Measurements from ENCODE around the gene UBE2U.
"Not testable (repeated sequence)": the region's sequence is repeated elsewhere in the genome, so short reads cannot be mapped to it uniquely, and the experiment has no call there.

UBE2U gene

DNA sequence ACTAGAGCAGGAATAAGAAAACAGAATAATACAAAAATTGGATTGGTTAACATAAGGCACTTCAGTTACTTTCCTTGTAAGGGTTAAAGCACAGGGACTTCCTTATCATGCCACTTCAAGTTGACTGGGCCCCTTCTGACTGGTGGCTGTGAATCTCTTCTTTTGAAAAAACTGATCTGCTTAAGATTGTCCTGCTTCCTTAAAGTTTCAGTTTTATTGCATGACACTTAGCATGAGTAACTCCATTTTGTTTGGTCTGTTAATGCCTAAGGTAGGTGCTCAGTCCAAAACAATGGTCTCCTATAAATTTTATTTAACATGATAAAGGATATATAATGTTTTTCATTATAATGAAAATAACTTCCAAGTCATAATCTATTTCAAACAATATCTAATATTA lies 37.6 kb downstream of the UBE2U start:
- no peak for DNase-seq

DNA sequence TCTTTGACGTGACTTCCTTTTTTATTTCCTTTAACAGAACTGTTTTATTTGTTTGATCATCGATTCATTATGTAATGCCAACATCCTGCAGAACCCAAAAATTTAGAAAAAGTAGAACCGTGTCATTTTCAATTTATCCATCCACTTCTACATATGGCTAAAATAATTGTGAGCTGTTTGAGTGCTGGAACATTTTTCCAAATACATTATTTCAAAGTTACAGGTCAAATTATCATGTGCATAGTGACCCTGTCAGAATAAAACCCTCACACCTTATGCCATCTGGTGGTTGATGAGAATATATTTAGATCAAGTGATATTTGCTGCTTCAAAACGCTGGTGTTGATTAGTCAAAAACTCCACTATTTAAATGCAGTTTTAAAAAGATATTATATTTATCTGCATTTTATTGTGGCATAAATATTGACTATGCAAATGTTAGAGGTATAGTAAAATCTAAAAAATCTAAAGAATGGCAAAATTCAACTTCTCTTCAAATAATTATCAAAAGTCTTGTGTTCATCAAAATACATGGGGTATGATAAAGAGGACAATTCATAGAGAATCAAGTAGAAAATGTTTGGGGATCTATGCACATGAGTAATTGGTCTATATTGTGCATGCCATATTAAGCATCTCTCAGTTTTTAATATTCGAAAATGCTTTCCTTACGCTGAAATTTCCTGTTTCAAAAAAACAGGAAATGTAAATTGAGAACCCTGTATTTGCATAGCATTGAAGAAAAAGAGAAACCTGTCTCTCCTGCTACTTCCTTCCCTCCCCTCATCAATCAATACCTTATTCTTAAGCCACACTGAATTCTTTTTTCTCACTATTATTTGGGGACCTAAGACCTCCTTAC lies 39.7 kb downstream of the UBE2U start:
- DNase-seq = peak; percentile 65

DNA sequence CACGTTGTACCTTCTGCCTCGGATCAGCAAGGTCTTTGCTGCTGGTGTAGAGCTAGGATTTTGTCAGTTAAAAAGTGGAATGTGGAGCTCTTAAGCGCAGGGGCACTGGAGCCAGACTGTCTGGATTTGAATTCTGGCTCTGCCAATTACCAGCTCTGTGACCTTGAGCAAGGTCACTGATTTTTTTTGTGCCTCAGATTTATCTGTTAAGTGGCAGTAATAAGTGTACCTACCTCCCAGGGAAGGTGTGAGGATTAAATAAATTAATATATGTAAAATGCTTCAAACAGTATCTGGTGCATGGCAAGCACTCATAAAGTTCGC lies 40.3 kb downstream of the UBE2U start:
- no peak for DNase-seq

DNA sequence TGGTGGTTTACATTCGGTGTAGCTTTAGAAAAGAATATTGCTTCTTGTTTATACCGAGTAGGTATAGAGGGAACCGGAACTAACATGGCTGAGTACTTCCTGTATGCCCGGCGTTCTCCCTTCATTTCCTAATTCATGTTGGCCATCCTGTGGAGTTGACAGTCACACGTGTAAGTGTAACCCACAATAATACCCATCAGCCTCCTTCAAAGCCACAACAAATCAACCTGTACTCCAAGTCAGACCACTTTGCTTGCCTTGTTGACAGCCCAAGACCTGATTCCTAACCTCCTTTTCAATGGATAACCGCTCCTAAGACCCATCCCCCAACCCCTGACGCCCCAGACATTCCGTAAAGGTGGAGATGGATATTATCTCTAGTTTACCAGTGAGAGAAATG lies 42.1 kb downstream of the UBE2U start:
- no peak for DNase-seq

DNA sequence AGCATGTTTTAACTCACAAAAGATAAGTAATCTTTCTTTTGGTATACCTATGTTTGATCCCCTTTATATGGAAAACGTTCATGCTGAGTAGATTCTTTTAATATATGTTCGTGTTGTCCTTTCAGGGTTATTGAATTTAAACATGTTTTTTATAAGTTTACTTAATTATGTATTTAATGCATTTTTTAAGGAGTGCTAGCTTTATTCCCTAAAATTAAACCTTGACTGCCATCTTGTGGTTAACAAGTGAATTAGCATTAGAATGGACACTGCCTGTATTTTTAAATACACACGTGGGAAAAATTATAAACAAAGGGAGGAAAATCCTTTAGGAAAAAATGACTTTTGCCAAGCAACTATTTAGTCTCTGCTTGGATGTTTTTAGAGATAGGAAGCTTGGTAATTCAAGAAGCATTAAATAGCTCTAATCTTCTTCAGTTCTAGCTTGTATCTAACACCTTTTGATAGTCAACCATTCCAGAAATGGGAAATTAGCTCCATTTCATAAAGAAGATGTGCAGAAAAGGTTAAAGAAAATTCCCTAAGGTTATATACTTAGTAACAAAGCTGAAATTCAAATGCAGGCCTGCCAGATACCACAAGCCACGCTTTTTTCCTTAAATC lies 43.0 kb downstream of the UBE2U start:
- DNase-seq = peak; percentile 55

DNA sequence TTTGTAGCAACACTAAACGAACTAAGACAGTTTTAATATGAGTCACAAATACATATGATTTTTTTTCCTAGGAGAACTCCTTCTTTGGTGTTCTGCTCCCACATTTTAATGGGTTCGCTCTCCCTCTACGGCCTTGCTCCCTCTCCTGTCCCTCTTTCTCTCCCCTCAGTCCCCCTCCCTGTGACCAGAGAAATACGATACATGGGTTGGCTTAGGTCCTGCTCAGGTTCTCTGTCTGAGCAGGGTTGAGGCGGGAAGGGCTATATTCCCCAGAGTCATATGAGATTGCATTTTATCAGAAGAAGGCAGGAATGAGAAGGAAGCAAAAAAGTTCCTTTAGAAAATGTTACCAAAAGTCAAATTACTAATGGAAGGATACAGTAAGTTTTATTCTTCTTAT lies 44.6 kb downstream of the UBE2U start:
- no peak for DNase-seq

DNA sequence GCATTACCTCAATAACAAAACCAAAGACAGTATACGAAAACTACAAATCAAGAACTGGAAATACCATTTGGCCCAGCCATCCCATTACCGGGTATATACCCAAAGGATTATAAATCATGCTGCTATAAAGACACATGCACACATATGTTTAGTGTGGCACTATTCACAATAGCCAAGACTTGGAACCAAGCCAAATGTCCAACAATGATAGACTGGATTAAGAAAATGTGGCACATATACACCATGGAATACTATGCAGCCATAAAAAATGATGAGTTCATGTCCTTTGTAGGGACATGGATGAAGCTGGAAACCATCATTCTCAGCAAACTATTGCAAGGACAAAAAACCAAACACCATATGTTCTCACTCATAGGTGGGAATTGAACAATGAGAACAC lies 47.0 kb downstream of the UBE2U start:
- not testable (repeated sequence) for DNase-seq

DNA sequence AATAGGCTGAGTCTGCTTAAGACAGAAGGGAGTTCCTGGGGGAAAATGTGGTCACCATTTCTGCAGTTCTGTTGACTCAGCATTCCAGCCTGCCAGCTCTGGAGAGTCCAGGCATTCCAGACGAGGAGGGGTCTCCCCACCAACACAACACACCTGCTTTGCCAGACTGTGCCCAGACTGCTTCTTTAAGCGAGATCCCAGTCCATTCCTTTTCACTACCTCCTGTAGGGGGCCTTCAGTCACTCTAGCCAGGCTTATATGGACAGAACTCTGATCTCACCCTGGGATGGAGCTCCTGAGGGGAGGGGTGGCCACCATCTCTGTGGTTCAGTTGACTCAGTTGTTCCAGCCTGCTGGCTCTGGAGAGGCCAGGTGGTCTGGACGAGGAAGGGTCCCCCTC lies 48.5 kb downstream of the UBE2U start:
- DNase-seq = no peak

DNA sequence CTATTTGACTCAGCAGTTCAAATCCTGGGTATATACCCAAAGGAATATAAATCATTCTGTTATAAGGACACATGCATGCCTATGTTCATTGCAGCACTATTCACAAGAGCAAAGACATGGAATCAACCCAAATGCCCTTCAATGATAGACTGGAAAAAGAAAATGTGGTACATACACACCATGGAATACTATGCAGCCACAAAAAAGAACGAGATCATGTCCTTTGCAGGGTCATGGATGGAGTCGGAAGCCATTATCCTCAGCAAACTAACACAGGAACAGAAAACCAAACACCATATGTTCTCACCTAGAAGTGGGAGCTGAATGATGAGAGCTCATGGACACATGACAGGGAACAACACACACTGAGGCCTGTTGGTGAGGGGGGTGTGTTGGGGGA lies 53.8 kb downstream of the UBE2U start:
- DNase-seq = not testable (repeated sequence)

DNA sequence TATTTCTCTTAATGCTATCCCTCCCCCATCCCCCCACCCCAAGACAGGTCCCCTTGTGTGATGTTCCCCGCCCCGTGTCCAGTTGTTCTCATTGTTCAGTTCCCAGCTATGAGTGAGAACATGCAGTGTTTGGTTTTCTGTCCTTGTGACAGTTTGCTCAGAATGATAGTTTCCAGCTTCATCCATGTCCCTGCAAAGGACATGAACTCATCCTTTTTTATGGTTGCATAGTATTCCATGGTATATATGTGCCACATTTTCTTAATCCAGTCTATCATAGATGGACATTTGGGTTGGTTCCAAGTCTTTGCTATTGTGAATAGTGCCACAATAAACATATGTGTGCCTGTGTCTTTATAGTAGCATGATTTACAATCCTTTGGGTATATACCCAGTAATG lies 55.0 kb downstream of the UBE2U start:
- not testable (repeated sequence) for DNase-seq

DNA sequence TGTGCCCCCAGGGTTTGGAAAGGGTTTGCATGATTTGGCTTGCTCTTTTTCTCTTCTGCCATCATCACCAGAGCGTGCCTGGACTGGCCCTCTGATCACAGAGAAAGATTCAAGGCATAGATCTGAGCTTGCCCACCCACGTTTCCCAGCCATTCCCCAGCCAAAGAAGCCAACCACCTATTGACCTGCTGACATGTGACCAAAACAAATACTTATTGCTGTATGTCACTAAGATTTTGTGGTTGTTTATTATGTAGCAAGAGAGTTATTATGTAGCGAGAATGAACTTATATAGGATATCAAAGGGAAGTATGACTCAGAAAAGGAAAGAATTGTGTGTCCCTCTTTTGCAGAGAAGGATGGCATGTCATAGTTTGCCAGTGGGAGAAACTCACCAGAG lies 59.9 kb downstream of the UBE2U start:
- DNase-seq = peak; percentile 2

DNA sequence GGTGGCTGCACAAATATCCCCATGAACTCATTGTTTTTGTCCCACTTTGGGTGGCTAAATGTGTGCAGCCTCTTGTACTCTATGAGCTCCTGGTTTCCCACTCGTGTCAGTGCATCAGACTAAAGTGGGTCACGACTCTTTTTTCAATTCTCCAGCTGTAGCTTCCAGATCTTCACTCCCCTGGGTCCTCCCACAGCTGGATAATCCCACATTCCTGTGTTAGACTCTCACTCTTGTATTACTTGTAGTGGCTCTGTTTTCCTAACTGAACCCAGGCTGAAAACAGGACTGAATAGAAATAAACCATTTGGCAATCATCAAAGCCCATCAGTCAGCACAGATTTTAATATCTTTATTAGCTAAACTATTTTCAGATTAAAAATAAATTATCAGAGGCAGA lies 60.4 kb downstream of the UBE2U start:
- peak; percentile 4 for DNase-seq

DNA sequence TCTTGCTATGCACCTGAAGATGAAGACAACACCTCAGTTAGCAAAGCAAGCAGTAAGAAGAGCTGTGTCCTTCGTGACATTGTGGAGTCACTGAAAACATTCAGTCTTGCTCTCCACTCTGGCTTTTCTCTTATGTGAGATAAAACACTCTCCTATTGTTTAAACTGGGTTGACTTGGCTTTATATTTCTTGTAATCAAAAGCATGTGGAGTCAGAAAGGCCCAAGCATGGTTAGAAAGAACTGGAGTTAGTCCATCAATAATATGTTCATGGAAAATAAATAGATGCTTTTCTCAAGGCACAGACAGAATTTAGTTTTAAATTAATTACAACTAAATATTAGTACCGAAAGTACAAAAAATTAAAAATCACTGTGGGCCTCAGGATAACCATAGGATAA lies 61.7 kb downstream of the UBE2U start:
- DNase-seq = no peak

DNA sequence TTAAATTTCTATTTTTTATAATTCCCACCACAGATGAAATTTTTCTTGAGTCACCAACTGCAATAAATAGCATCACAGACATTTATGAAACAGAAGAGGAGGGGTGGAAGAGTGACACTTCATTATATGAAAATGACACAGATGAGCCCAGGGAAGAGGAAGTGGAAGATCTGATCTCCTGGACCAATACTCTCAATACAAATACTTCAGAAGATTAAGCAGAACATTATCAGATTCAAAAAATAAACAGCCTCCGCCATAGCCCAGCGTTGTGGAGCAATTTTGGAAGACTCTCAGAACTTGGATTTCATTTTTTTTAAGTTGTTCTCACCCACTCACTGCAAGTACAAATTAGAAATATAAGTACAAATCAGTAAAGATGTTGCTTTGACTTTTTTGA lies 63.6 kb downstream of the UBE2U start:
- no peak for DNase-seq

DNA sequence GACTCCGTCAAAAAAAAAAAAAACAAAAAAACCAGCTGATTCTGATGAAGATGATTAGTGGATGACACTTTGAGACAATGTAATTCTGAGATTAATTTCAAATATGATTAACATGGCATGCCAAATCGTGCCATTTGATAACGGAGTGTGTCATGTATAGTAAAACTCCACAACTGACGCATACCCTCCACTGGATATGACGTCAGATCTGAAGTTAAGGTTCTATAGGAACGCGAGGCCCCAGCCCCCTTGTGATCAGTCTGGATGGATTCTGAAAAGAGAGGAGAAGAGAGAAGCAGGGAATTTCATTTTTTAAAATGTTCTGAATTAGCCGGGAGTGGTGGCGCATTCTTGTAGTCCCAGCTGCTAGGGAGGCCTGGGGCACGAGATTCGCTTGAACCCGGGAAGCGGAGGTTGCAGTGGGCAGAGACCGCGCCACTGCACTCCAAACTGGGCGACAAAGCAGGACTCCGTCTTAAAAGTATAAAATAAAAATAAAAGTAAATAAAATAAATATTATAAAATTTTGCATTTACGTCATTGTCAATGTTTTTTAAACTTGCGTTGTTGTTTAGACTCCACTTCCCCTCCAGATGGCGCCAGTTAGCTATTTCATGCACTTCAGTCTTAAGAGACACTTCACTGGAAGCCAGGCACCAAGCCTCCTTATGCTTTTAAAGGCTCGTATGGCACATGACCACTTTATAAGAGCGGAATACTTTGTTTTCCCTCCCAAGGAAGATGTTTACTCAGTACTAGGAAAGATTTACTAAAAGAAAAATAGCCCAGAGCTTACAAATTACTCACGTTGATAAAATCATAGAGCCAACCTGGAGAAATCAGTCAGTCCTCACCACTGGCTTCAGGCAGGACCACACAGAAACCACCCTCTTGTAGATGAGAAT lies 65.5 kb downstream of the UBE2U start:
- DNase-seq = peak; percentile 81

DNA sequence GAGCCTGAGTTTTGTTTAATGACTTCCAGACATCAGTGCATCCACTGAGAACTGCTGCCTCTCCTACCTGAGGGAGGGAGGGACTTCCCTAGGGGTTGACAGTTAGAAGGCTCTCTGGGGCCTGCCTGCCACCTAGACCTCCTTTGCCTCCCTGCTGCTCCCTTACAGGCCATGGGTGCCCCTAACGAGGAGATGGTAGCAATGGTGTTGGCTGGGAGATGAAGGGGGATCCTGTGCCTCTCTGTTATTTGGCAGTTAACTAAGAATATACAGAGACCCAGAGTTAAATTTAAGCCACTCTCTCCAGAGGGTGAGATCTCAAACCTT lies 66.1 kb downstream of the UBE2U start:
- DNase-seq = no peak

DNA sequence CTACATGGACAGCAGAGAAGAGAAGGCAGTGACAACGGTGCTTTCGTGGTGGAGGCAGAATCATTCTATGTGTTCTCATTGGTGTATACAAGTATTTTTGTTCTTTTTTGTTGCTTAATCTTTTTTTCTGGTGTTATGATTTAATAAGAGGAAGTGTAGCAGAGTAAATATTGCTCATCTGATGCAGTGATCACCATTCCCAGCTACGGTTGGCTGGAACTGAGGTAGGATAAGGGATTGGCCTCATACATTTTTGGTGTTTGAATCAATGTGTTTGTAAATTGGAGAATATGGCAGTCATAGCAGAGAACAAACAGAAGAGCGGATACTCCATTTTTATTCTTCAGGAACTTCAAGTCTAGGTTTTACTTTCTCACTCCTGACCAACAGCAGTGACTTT lies 76.6 kb downstream of the UBE2U start:
- DNase-seq = no peak

DNA sequence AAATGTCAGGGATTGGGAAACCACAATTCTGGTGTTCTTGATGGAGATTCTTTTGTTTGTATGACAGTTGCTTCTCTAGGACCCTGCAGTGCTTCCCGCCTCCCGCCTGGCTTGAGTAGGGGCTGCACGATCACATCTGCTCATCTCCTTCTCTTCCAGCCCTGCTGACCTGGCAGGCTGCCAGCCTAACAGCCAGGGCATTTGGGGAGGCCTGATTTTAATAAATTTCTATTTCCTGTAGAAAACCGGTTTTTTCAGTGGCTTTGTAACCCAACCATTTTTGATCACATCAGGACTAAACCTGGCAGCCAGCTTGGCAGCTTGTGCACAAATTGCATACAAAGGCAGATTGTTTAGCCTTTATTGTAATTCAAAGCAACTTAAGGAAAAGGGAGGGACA lies 78.9 kb downstream of the UBE2U start:
- DNase-seq = peak; percentile 34

DNA sequence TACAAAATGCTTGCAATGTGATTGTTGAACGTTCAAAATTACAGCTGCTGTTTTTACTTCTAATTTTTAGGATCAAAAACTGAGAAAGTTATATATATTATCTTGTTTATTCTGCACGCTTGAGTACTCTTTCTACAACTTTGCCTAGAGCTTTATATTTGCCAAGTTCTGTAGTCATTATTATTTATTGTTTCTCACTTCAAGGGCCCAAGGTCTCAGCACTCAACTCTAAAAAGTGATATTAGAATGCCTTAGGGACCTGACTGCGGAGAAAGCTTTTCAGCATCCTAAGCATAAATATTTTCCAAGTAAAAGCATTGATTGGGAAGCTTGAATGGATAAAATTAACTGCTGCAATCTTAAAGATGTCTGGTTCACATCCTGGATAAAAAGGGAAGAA lies 83.6 kb downstream of the UBE2U start:
- DNase-seq = no peak

DNA sequence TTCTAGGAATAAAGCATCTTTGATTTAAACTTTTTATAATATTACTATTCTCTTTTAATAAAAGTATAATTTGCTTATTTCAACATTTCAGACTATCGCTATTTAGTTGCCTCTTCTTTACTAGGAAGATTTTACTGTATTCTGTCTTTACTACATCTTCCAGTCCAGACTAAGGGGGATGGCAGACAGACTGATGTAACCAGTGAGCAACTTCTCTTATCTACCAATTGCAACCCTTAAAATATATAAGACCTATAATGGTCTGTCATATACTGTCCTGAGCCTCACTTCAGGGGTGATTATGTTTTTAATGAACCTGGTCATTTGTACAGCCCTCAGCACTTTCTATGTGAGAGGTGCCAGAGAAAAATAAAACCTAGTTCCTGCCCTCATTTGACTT lies 87.0 kb downstream of the UBE2U start:
- DNase-seq = no peak

DNA sequence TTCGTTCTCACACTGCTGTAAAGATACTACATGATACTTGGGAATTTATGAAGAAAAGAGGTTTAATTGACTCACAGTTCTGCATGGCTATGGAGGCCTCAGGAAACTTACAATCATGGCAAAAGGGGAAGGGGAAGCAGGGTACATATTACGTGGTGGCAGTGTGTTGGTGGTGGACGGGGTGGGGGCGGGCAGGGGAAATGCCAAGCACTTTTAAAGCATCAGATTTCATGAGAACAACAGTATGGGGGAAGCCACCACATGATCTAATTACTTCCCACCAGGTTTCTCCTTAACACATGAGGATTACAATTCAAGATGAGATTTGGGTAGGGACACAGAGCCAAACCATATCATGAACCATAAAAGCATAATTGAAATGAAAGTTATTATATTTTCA lies 88.5 kb downstream of the UBE2U start:
- DNase-seq = no peak

DNA sequence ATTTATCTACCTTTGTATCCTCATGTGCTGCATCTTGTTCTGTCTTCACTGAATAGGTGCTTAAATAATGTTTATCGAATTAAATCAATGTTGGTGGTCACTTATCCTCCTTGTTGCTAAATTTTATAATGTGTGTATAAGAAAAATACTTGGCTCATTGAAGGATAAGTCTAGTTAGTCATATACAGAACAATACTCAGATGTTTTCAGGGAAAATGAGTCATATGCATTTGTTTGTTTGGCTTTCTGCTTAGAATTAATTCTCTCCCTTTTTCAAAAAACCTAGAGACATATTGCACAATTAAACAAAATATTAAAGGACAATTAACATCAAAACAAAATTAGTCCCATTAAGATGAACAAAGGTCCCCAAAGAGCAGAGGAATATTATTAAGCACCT lies 89.0 kb downstream of the UBE2U start:
- DNase-seq = no peak

DNA sequence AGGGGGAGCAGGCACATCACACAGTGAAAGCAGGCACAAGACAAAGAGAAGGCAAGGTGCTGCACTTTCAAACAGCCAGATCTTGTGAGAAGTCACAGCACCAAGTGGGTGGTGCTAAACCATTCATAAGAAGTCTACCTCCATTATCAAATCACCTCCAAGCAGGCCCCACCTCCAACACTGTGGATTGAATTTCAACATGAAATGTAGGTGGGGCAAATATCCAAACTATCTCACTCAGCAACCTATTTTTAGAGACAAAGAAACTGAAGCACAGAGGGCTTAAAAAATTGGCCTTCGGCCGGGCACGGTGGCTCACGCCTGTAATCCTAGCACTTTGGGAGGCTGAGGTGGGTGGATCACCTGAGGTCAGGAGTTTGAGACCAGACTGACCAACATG lies 90.4 kb downstream of the UBE2U start:
- DNase-seq = no peak

DNA sequence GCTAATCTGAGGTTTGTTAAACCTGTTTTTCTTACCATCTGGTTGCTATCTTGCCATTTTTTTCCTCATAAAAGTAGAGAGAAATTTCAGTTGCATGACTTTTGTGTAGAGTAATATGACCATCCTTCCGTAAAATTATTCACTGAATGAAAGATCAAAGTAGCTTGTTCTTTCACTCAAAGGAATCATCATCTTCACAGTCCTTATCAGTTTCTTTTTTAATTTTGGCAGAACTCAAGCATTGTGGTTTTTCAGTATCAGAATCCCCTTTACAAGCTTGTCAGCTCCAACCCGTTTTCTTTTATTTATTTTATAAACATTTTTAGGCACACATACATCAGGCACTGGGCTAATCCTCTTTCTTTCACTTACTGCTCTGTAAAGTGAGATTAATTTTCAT lies 91.7 kb downstream of the UBE2U start:
- no peak for DNase-seq

Measured in fibroblast of skin of scalp (primary cell).